Keratinocyte (primary cell): ENCODE data around the gene DTD1. TPM values are rescaled to one million over a fixed set of nuclear protein-coding genes. Genes with fewer than 3 reads are reported as not detected.

ENCODE experiments used
- DNase-seq: peaks from one replicate; pipeline ENCODE4 v3.0.0-alpha.2; 2011; ENCODE audit warnings: low read depth, missing footprints, low spot score
- FAIRE-seq: peaks from 2 replicates; lab custom pipeline; 2011; peaks lifted over from hg19 to GRCh38; lab: Jason Lieb, UNC
- H2AFZ ChIP-seq: 2 replicates; pipeline ENCODE4 v1.6.0; 2012; ENCODE audit warnings: low read length, control low read depth, inconsistent platforms; ENCODE audit not compliant: control insufficient read depth
- H3K27ac ChIP-seq: 2 replicates; pipeline ENCODE4 v1.5.1; 2011; ENCODE audit warnings: low read length; ENCODE audit not compliant: control insufficient read depth, insufficient read depth
- H3K27me3 ChIP-seq: 3 replicates; pipeline ENCODE4 v1.6.0; 2011; ENCODE audit warnings: low read length; ENCODE audit not compliant: control insufficient read depth, insufficient read depth; ENCODE audit errors: extremely low read depth
- H3K36me3 ChIP-seq, 2 experiments: 2 replicates in 1 of 2; 3 replicates in 1 of 2; pipeline ENCODE4 v1.5.1; 2011; ENCODE audit warnings: low read length in 2 of 2, mild to moderate bottlenecking in 1 of 2; ENCODE audit not compliant: control insufficient read depth in 2 of 2, insufficient read depth in 2 of 2; ENCODE audit errors: extremely low read depth in 1 of 2
- H3K4me1 ChIP-seq: 3 replicates; pipeline ENCODE4 v1.5.1; 2011; ENCODE audit warnings: low read length; ENCODE audit not compliant: control insufficient read depth, insufficient read depth; ENCODE audit errors: extremely low read depth
- H3K4me2 ChIP-seq: 3 replicates; pipeline ENCODE4 v1.6.0; 2011; ENCODE audit warnings: low read depth, low read length; ENCODE audit not compliant: control insufficient read depth, insufficient read depth; ENCODE audit errors: extremely low read depth
- H3K4me3 ChIP-seq, 3 experiments: fragments of 200-600 bp in 1 of 3; sonication (generic) in 1 of 3; 2 replicates in 2 of 3; 3 replicates in 1 of 3; pipeline ENCODE4 v1.5.1; 2011 to 2016; ENCODE audit warnings: low read length in 3 of 3, mild to moderate bottlenecking in 3 of 3, control low read depth in 2 of 3, inconsistent platforms in 1 of 3, low read depth in 1 of 3, mixed read lengths in 1 of 3, mixed run types in 1 of 3, moderate library complexity in 1 of 3; ENCODE audit not compliant: control insufficient read depth in 2 of 3, insufficient read depth in 2 of 3; ENCODE audit errors: extremely low read depth in 1 of 3
- H3K79me2 ChIP-seq: 2 replicates; pipeline ENCODE4 v1.6.0; 2012; ENCODE audit warnings: low read length; ENCODE audit not compliant: control insufficient read depth, insufficient read depth
- H3K9ac ChIP-seq: 3 replicates; pipeline ENCODE4 v1.6.0; 2011; ENCODE audit warnings: low read length; ENCODE audit not compliant: control insufficient read depth, insufficient read depth; ENCODE audit errors: extremely low read depth
- H3K9me1 ChIP-seq: 3 replicates; pipeline ENCODE4 v1.6.0; 2011; ENCODE audit warnings: low read length; ENCODE audit not compliant: control insufficient read depth, insufficient read depth; ENCODE audit errors: extremely low read depth
- H3K9me3 ChIP-seq: 2 replicates; pipeline ENCODE4 v1.5.1; 2012; ENCODE audit warnings: low read depth, low read length; ENCODE audit not compliant: control insufficient read depth
- H4K20me1 ChIP-seq: 3 replicates; pipeline ENCODE4 v1.6.0; 2011; ENCODE audit warnings: low read length; ENCODE audit not compliant: control insufficient read depth, insufficient read depth; ENCODE audit errors: extremely low read depth
- EZH2 ChIP-seq: IDR thresholded peaks from one replicate; pipeline ENCODE4 v1.6.1; 2012; ENCODE audit warnings: inconsistent platforms, mild to moderate bottlenecking, low read length, moderate library complexity
- dilution Hi-C: fragments of 300-500 bp; cut with MboI; formaldehyde crosslinking; loops from one replicate; pipeline ENCODE4 v1.7.0; 2020; ENCODE audit warnings: low sequenced_read_pairs; ENCODE audit not compliant: extremely low pct_ligation_motif_present
- polyA plus RNA-seq, 5 experiments: library from polyadenylated mRNA; depleted of rRNA in 3 of 5; stranded (reverse) in 3 of 5; stranded (forward) in 1 of 5; unstranded in 1 of 5; fragments of >200 nt; gene quantifications; 1 replicate in 1 of 5; 2 replicates in 3 of 5; 3 replicates in 1 of 5; pipeline versions ENCODE4 v1.2.1 to v1.2.3, GENCODE V29; 2011 to 2012; ENCODE audit warnings: missing spikeins in 2 of 5, low read depth in 1 of 5, low replicate concordance in 1 of 5
- TF ChIP-seq, protein P1 (sequence below), 3 experiments: IDR thresholded peaks in 1 of 3; conservative IDR thresholded peaks in 1 of 3; optimal IDR thresholded peaks in 1 of 3; 2 replicates in 2 of 3; 3 replicates in 1 of 3; pipeline versions ENCODE3 to v1.5.1; 2011; ENCODE audit warnings: low read length in 3 of 3, mild to moderate bottlenecking in 3 of 3, moderate library complexity in 2 of 3, control low read depth in 1 of 3, inconsistent platforms in 1 of 3; ENCODE audit not compliant: insufficient read depth in 2 of 3; ENCODE audit errors: extremely low read depth in 1 of 3

The DTD1 gene
- polyA plus RNA-seq, 1 donor (not counting 4 experiments of a cell fraction or from before 2014, with no cell fraction given), result 68.3 TPM

GRCh38 chr20:18686696-18687095 is 98.8 kb downstream of the DTD1 start:
- Histone ChIP-seq H3K4me2 (no peak overlapping the region), H3K9me1 (no peaks in the 10 kb centered on the region), H3K27ac (no peak overlapping the region), H3K36me3 (peaks cover 0 to 1% of the 10 kb centered on the region in 2 experiments), H3K27me3 (no peaks in the 10 kb centered on the region), H3K4me3 (no peak overlapping the region), H3K79me2 (no peaks in the 10 kb centered on the region), H3K9me3 (no peaks in the 10 kb centered on the region), H3K4me1 (no peaks in the 10 kb centered on the region), H4K20me1 (no peaks in the 10 kb centered on the region), H2AFZ (no peak overlapping the region), H3K9ac (no peak overlapping the region)
- TF ChIP-seq EZH2, result no peak
- TF ChIP-seq, protein P1, sequence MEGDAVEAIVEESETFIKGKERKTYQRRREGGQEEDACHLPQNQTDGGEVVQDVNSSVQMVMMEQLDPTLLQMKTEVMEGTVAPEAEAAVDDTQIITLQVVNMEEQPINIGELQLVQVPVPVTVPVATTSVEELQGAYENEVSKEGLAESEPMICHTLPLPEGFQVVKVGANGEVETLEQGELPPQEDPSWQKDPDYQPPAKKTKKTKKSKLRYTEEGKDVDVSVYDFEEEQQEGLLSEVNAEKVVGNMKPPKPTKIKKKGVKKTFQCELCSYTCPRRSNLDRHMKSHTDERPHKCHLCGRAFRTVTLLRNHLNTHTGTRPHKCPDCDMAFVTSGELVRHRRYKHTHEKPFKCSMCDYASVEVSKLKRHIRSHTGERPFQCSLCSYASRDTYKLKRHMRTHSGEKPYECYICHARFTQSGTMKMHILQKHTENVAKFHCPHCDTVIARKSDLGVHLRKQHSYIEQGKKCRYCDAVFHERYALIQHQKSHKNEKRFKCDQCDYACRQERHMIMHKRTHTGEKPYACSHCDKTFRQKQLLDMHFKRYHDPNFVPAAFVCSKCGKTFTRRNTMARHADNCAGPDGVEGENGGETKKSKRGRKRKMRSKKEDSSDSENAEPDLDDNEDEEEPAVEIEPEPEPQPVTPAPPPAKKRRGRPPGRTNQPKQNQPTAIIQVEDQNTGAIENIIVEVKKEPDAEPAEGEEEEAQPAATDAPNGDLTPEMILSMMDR (optimal IDR thresholded peaks at IDR 0.05 in 1 of 3, IDR thresholded peaks at IDR 0.05 in 1 of 3, conservative IDR thresholded peaks at IDR 0.05 in 1 of 3; ENCODE audit: extremely low read depth in 1 of 3, insufficient read depth in 2 of 3, low read length in 3 of 3), result no peak
- FAIRE-seq (no peak), DNase-seq (no peak)
- dilution Hi-C loops, result no loop called here

DNA sequence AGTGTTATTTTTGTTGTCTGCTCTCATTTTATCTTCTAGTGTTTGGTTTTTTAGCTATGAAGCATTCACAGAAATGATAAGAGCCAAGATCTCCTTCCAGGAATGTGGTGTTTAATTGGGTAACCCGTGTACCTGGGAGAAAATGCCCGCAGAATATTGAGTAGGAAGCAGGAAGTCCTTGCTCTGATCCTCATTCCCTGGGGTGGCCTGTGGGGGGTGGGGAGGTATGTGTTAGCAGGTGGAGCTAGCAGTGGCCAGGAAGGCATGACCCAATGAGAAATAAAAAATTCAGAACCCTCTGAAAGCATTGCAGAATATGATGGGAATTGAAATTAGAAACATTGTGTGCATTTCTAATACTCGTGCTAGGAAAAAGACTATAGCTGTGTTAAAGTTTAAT is 100.8 kb downstream of the DTD1 start:
- TF ChIP-seq EZH2, result no peak
- TF ChIP-seq, protein P1 (optimal IDR thresholded peaks at IDR 0.05 in 1 of 3, IDR thresholded peaks at IDR 0.05 in 1 of 3, conservative IDR thresholded peaks at IDR 0.05 in 1 of 3; ENCODE audit: extremely low read depth in 1 of 3, insufficient read depth in 2 of 3, low read length in 3 of 3), result no peak
- no peak overlapping the region for H2AFZ ChIP-seq
- H3K9me1 ChIP-seq, result no peaks in the 10 kb centered on the region
- H3K4me1 ChIP-seq, result no peaks in the 10 kb centered on the region
- H3K9me3 ChIP-seq, result no peaks in the 10 kb centered on the region
- no peaks in the 10 kb centered on the region for H3K27me3 ChIP-seq
- no peak overlapping the region for H3K27ac ChIP-seq
- FAIRE-seq (no peak), DNase-seq (no peak)
- no peak overlapping the region for H3K4me2 ChIP-seq
- no peak overlapping the region for H3K4me3 ChIP-seq
- H3K36me3 ChIP-seq, result peaks cover 0 to 1% of the 10 kb centered on the region in 2 experiments
- dilution Hi-C loops, result no loop called here
- H3K79me2 ChIP-seq, result no peaks in the 10 kb centered on the region
- H3K9ac ChIP-seq, result no peak overlapping the region
- no peaks in the 10 kb centered on the region for H4K20me1 ChIP-seq
